Amniotic epithelial cell (primary cell): Measurements from ENCODE around the gene SRRD.

Experiments
- DNase-seq: peaks from one replicate; pipeline ENCODE4 v3.0.0-alpha.2; 2010; ENCODE audit warnings: low read depth

The SRRD gene

GRCh38 chr22:26483043-26483438 lies 636 bp upstream of the SRRD start:
- no peak for DNase-seq

- no peak for DNase-seq
These were observed 656 bp downstream of the SRRD start for GRCh38 chr22:26484360-26484706.

- peak; percentile 80 for DNase-seq
These were observed 1.3 kb downstream of the SRRD start for GRCh38 chr22:26485013-26485412.

GRCh38 chr22:26485806-26486390 lies 2.2 kb downstream of the SRRD start:
- DNase-seq, result no peak

GRCh38 chr22:26486394-26486793 lies 2.7 kb downstream of the SRRD start:
- peak; percentile 64 for DNase-seq

- no peak for DNase-seq
These were observed 4.3 kb downstream of the SRRD start for GRCh38 chr22:26487996-26488395.

GRCh38 chr22:26489447-26490036 lies 5.9 kb downstream of the SRRD start:
- no peak for DNase-seq

GRCh38 chr22:26492220-26492619 lies 8.5 kb downstream of the SRRD start:
- DNase-seq, result no peak

GRCh38 chr22:26494506-26494905 lies 10.8 kb downstream of the SRRD start:
- no peak for DNase-seq

GRCh38 chr22:26496456-26496855 lies 12.8 kb downstream of the SRRD start:
- DNase-seq, result no peak

- DNase-seq, result no peak
These were observed 15.6 kb downstream of the SRRD start for GRCh38 chr22:26499188-26499703.

- DNase-seq, result no peak
These were observed 18.3 kb downstream of the SRRD start for GRCh38 chr22:26501996-26502395.

GRCh38 chr22:26502688-26503561 lies 19.2 kb downstream of the SRRD start:
- DNase-seq, result peak; percentile 44

GRCh38 chr22:26503758-26504157 lies 20.1 kb downstream of the SRRD start:
- no peak for DNase-seq

- no peak for DNase-seq
These were observed 24.5 kb downstream of the SRRD start for GRCh38 chr22:26508148-26508547.

- peak; percentile 85 for DNase-seq
These were observed 28.6 kb downstream of the SRRD start, which contains the start of gene TFIP11 for GRCh38 chr22:26512149-26512793. Gene TFIP11 (minus strand): TSS chr22:26512473. CDS start chr22:26510272, 2,201 bp downstream.

GRCh38 chr22:26513838-26514237 lies 30.2 kb downstream of the SRRD start:
- DNase-seq, result no peak

- DNase-seq, result no peak
These were observed 30.9 kb downstream of the SRRD start for GRCh38 chr22:26514419-26515161.

GRCh38 chr22:26515931-26516330 lies 32.3 kb downstream of the SRRD start:
- DNase-seq, result no peak

- DNase-seq, result no peak
These were observed 32.8 kb downstream of the SRRD start for GRCh38 chr22:26516503-26516902.

- DNase-seq, result no peak
These were observed 33.8 kb downstream of the SRRD start for GRCh38 chr22:26517429-26517828.

- no peak for DNase-seq
These were observed 38.3 kb downstream of the SRRD start for GRCh38 chr22:26522012-26522411.
